HG03139 (cell line): ENCODE measurements around the gene DNMT3B.

Experiments used
- ATAC-seq: cut with Tn5 transposase; IDR thresholded peaks from one replicate; pipeline ENCODE4 v1.9.1; 2021; ENCODE audit not compliant: unreplicated experiment

DNMT3B gene

DNA sequence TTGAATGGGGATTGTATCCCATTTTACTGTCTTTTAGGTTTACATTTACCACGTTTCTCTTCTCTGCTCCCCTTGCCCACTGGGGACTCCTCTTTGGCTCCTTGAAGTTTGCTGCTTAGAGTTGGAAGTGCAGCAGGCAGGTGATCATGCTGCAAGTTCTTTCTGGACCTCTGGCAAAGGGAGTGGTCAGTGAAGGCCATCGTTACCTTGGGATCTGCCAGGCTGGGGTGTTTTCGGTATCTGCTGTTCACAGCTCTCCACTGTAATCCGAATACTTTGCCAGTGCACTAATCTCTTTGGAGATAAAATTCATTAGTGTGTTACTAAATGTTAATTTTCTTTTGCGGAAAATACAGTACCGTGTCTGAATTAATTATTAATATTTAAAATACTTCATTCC lies 87.4 kb downstream of the DNMT3B start:
- ATAC-seq: no peak

DNA sequence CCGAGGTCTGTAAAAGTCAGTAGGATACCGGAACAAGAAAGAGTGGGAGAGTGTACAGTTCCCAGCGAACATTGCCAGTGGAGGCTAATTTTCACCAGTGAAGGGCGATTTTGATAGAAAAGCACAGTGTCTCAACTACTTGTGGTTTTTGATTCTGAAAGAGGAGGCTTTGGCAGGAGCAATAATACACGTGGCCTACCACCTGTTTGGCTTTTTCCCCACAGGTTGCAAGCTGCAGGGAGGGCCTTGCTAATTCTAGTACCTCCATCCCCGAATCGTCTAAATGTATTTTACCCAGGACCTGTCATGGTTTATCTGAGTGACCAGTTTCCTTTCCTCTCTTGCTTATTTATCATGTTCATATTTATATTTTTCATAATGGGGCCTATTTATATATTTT lies 93.2 kb downstream of the DNMT3B start:
- no peak for ATAC-seq

- ATAC-seq: no peak
Observed at GRCh38 chr20:32858189-32858588, 96.0 kb downstream of the DNMT3B start.
